Keratinocyte (primary cell): Measurements from ENCODE around the gene RAB2B. TPM values are rescaled to one million over a fixed set of nuclear protein-coding genes. Genes with fewer than 3 reads are reported as not detected.

Source experiments
- DNase-seq: peaks from one replicate; pipeline ENCODE4 v3.0.0-alpha.2; 2011; ENCODE audit warnings: low read depth, missing footprints, low spot score
- FAIRE-seq: peaks from 2 replicates; lab custom pipeline; 2011; peaks lifted over from hg19 to GRCh38; lab: Jason Lieb, UNC
- H2AFZ ChIP-seq: 2 replicates; pipeline ENCODE4 v1.6.0; 2012; ENCODE audit warnings: low read length, control low read depth, inconsistent platforms; ENCODE audit not compliant: control insufficient read depth
- H3K27ac ChIP-seq: 2 replicates; pipeline ENCODE4 v1.5.1; 2011; ENCODE audit warnings: low read length; ENCODE audit not compliant: control insufficient read depth, insufficient read depth
- H3K27me3 ChIP-seq: 3 replicates; pipeline ENCODE4 v1.6.0; 2011; ENCODE audit warnings: low read length; ENCODE audit not compliant: control insufficient read depth, insufficient read depth; ENCODE audit errors: extremely low read depth
- H3K36me3 ChIP-seq, 2 experiments: 2 replicates in 1 of 2; 3 replicates in 1 of 2; pipeline ENCODE4 v1.5.1; 2011; ENCODE audit warnings: low read length in 2 of 2, mild to moderate bottlenecking in 1 of 2; ENCODE audit not compliant: control insufficient read depth in 2 of 2, insufficient read depth in 2 of 2; ENCODE audit errors: extremely low read depth in 1 of 2
- H3K4me1 ChIP-seq: 3 replicates; pipeline ENCODE4 v1.5.1; 2011; ENCODE audit warnings: low read length; ENCODE audit not compliant: control insufficient read depth, insufficient read depth; ENCODE audit errors: extremely low read depth
- H3K4me2 ChIP-seq: 3 replicates; pipeline ENCODE4 v1.6.0; 2011; ENCODE audit warnings: low read depth, low read length; ENCODE audit not compliant: control insufficient read depth, insufficient read depth; ENCODE audit errors: extremely low read depth
- H3K4me3 ChIP-seq, 3 experiments: fragments of 200-600 bp in 1 of 3; sonication (generic) in 1 of 3; 2 replicates in 2 of 3; 3 replicates in 1 of 3; pipeline ENCODE4 v1.5.1; 2011 to 2016; ENCODE audit warnings: low read length in 3 of 3, mild to moderate bottlenecking in 3 of 3, control low read depth in 2 of 3, inconsistent platforms in 1 of 3, low read depth in 1 of 3, mixed read lengths in 1 of 3, mixed run types in 1 of 3, moderate library complexity in 1 of 3; ENCODE audit not compliant: control insufficient read depth in 2 of 3, insufficient read depth in 2 of 3; ENCODE audit errors: extremely low read depth in 1 of 3
- H3K79me2 ChIP-seq: 2 replicates; pipeline ENCODE4 v1.6.0; 2012; ENCODE audit warnings: low read length; ENCODE audit not compliant: control insufficient read depth, insufficient read depth
- H3K9ac ChIP-seq: 3 replicates; pipeline ENCODE4 v1.6.0; 2011; ENCODE audit warnings: low read length; ENCODE audit not compliant: control insufficient read depth, insufficient read depth; ENCODE audit errors: extremely low read depth
- H3K9me1 ChIP-seq: 3 replicates; pipeline ENCODE4 v1.6.0; 2011; ENCODE audit warnings: low read length; ENCODE audit not compliant: control insufficient read depth, insufficient read depth; ENCODE audit errors: extremely low read depth
- H3K9me3 ChIP-seq: 2 replicates; pipeline ENCODE4 v1.5.1; 2012; ENCODE audit warnings: low read depth, low read length; ENCODE audit not compliant: control insufficient read depth
- H4K20me1 ChIP-seq: 3 replicates; pipeline ENCODE4 v1.6.0; 2011; ENCODE audit warnings: low read length; ENCODE audit not compliant: control insufficient read depth, insufficient read depth; ENCODE audit errors: extremely low read depth
- CTCF ChIP-seq, 3 experiments: IDR thresholded peaks in 1 of 3; conservative IDR thresholded peaks in 1 of 3; optimal IDR thresholded peaks in 1 of 3; 2 replicates in 2 of 3; 3 replicates in 1 of 3; pipeline versions ENCODE3 to v1.5.1; 2011; ENCODE audit warnings: low read length in 3 of 3, mild to moderate bottlenecking in 3 of 3, moderate library complexity in 2 of 3, control low read depth in 1 of 3, inconsistent platforms in 1 of 3; ENCODE audit not compliant: insufficient read depth in 2 of 3; ENCODE audit errors: extremely low read depth in 1 of 3
- EZH2 ChIP-seq: IDR thresholded peaks from one replicate; pipeline ENCODE4 v1.6.1; 2012; ENCODE audit warnings: inconsistent platforms, mild to moderate bottlenecking, low read length, moderate library complexity
- dilution Hi-C: fragments of 300-500 bp; cut with MboI; formaldehyde crosslinking; loops from one replicate; pipeline ENCODE4 v1.7.0; 2020; ENCODE audit warnings: low sequenced_read_pairs; ENCODE audit not compliant: extremely low pct_ligation_motif_present
- polyA plus RNA-seq, 5 experiments: library from polyadenylated mRNA; depleted of rRNA in 3 of 5; stranded (reverse) in 3 of 5; stranded (forward) in 1 of 5; unstranded in 1 of 5; fragments of >200 nt; gene quantifications; 1 replicate in 1 of 5; 2 replicates in 3 of 5; 3 replicates in 1 of 5; pipeline versions ENCODE4 v1.2.1 to v1.2.3, GENCODE V29; 2011 to 2012; ENCODE audit warnings: missing spikeins in 2 of 5, low read depth in 1 of 5, low replicate concordance in 1 of 5

RAB2B gene
- polyA plus RNA-seq, 1 donor (not counting 4 experiments of a cell fraction or from before 2014, with no cell fraction given), result 18.3 TPM

- Histone ChIP-seq H3K79me2 (peaks cover 26% of the 10 kb centered on the region), H3K9me3 (no peaks in the 10 kb centered on the region), H3K4me2 (no peak overlapping the region), H3K4me3 (no peak overlapping the region), H3K9me1 (no peaks in the 10 kb centered on the region), H3K4me1 (no peaks in the 10 kb centered on the region), H3K27ac (no peak overlapping the region), H4K20me1 (no peaks in the 10 kb centered on the region), H3K36me3 (peaks cover 22 to 39% of the 10 kb centered on the region in 2 experiments), H3K27me3 (no peaks in the 10 kb centered on the region), H3K9ac (no peak overlapping the region), H2AFZ (no peak overlapping the region)
- FAIRE-seq (no peak), DNase-seq (no peak)
- TF ChIP-seq CTCF (optimal IDR thresholded peaks at IDR 0.05 in 1 of 3, IDR thresholded peaks at IDR 0.05 in 1 of 3, conservative IDR thresholded peaks at IDR 0.05 in 1 of 3; ENCODE audit: extremely low read depth in 1 of 3, insufficient read depth in 2 of 3, low read length in 3 of 3) (no peak), EZH2 (no peak)
- dilution Hi-C loops, result no loop called here
These were observed 24.8 kb upstream of the RAB2B start for GRCh38 chr14:21501568-21501967.

GRCh38 chr14:21498540-21499526, 22.1 kb upstream of the RAB2B start:
- peaks cover 27 to 40% of the 10 kb centered on the region in 2 experiments for H3K36me3 ChIP-seq

More at GRCh38 chr14:21498540-21499526, 22.1 kb upstream of the RAB2B start:
- TF ChIP-seq EZH2, result no peak
- TF ChIP-seq CTCF (optimal IDR thresholded peaks at IDR 0.05 in 1 of 3, IDR thresholded peaks at IDR 0.05 in 1 of 3, conservative IDR thresholded peaks at IDR 0.05 in 1 of 3; ENCODE audit: extremely low read depth in 1 of 3, insufficient read depth in 2 of 3, low read length in 3 of 3), result peak; percentile 28 to 58 (median 34)
- Histone ChIP-seq H2AFZ (no peak overlapping the region), H3K79me2 (peaks cover 7% of the 10 kb centered on the region), H3K9me1 (no peaks in the 10 kb centered on the region), H3K9ac (no peak overlapping the region), H3K4me1 (no peaks in the 10 kb centered on the region), H3K27me3 (no peaks in the 10 kb centered on the region), H3K4me3 (no peak overlapping the region), H4K20me1 (no peaks in the 10 kb centered on the region), H3K9me3 (no peaks in the 10 kb centered on the region), H3K4me2 (no peak overlapping the region), H3K27ac (no peak overlapping the region)
- DNase-seq (no peak), FAIRE-seq (peak; percentile 52)
- dilution Hi-C loops, result no loop called here
